Neural progenitor cell (in vitro differentiated cells): Measurements from ENCODE around the gene SHROOM3.

Experiments
- CTCF ChIP-seq: fragments of 200-600 bp; sonication (generic); IDR thresholded peaks from 2 replicates; pipeline ENCODE4 v1.5.1; 2017; ENCODE audit warnings: antibody characterized with exemption, mild to moderate bottlenecking
- EZH2phosphoT487 ChIP-seq: fragments of 200-600 bp; sonication (generic); IDR thresholded peaks from 2 replicates; pipeline ENCODE4 v1.6.1; 2017; ENCODE audit warnings: antibody characterized with exemption

- TF ChIP-seq CTCF, result no peak
- no peak for TF ChIP-seq EZH2phosphoT487
These were observed 105.0 kb downstream of the SHROOM3 start for GRCh38 chr4:76539979-76540378.
